Measurements from ENCODE around the gene SLC47A2. TPM values are rescaled to one million over a fixed set of nuclear protein-coding genes. Genes with fewer than 3 reads are reported as not detected.

The SLC47A2 gene
- total and polyA plus RNA-seq, 2 of the 13 experiments (the other 11 are each of a cell fraction or from before 2014, with no cell fraction given), result 0.04 TPM; not detected in 1

GRCh38 chr17:19720631-19721426 is 4.4 kb upstream of the SLC47A2 start (continued):
- TF ChIP-seq USF2 (IDR thresholded peaks at IDR 0.05; ENCODE audit: low read depth, low read length) (peak; percentile 78), USF2 (CRISPR knock-in tag; IDR thresholded peaks at IDR 0.05; ENCODE audit: borderline replicate concordance) (peak; percentile 95; the same call in 1 of the 2 replicates), ZBTB7B (CRISPR knock-in tag; IDR thresholded peaks at IDR 0.05) (peak; percentile 81; the same call in 1 of the 2 replicates), RERE (CRISPR knock-in tag; IDR thresholded peaks at IDR 0.05; ENCODE audit: low read depth) (0 out of 2 replicates have a peak, but pooled peaks have one; percentile 59), ZNF337 (CRISPR knock-in tag; IDR thresholded peaks at IDR 0.05; ENCODE audit: borderline replicate concordance, low read depth) (no peak), REPIN1 (CRISPR knock-in tag; IDR thresholded peaks at IDR 0.05; ENCODE audit: borderline replicate concordance, low read depth) (peak; percentile 40; the same call in 1 of the 2 replicates), SP4 (CRISPR knock-in tag; IDR thresholded peaks at IDR 0.05) (peak; percentile 65; the same call in 1 of the 2 replicates), KDM5B (CRISPR knock-in tag; IDR thresholded peaks at IDR 0.05; ENCODE audit: borderline replicate concordance) (peak; percentile 44), EP300 (IDR thresholded peaks at IDR 0.05; ENCODE audit: low read depth in 2 of 2, low read length in 2 of 2) (peak in 1 of 2 experiments; percentile 72; a peak in 1 of 4 replicates), EP300 (CRISPR knock-in tag; IDR thresholded peaks at IDR 0.05; ENCODE audit: borderline replicate concordance) (no peak), NR0B2 (CRISPR knock-in tag; IDR thresholded peaks at IDR 0.05) (no peak), SOX13 (IDR thresholded peaks at IDR 0.05) (no peak), SOX13 (CRISPR knock-in tag; conservative IDR thresholded peaks at IDR 0.05 in 1 of 2, IDR thresholded peaks at IDR 0.05 in 1 of 2) (peak in 1 of 2 experiments; percentile 74; a peak in 2 of 4 replicates), ZNF609 (CRISPR knock-in tag; IDR thresholded peaks at IDR 0.05; ENCODE audit: borderline replicate concordance) (peak; percentile 90)
